ENCODE results near the gene ZNF750.

The ZNF750 gene

DNA sequence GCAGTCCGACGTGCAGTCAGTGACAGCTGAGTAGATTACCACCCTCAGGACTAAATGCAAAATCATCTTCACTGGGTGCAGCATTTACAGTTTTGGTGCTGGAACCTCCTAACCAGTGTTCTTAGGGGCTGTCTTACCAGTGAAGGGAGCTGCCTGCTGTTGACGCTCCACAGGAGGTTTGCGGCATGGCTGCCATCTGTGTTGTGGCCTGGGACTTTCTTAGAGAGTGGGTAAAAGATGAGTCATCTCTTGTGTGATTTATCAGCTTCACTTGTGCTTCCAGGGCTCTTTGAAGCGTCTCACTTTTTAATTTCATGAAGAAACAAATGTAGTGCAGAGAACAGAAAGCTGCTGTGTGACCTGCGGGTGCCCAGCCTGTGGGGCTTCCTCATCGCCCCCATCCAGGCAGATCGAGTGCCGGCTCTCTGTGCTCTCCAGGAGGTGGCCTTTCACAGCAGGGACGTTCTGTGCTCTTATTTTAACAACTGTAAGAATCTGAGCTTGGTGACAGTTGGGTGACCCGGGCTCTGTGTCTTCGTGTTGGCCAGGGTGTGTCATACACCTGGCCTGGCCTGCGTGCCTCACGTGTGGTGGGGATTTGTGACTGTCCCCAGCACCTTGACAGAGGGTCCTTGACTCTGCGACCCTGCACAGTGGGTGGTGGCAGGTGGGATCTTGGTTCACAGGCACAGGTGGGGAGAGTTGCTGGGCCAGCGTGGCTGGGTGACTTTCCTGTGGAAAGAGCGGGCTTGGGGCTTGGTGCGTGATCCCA lies 24.3 kb upstream of the ZNF750 start (continued):
- TF ChIP-seq, protein P1, sequence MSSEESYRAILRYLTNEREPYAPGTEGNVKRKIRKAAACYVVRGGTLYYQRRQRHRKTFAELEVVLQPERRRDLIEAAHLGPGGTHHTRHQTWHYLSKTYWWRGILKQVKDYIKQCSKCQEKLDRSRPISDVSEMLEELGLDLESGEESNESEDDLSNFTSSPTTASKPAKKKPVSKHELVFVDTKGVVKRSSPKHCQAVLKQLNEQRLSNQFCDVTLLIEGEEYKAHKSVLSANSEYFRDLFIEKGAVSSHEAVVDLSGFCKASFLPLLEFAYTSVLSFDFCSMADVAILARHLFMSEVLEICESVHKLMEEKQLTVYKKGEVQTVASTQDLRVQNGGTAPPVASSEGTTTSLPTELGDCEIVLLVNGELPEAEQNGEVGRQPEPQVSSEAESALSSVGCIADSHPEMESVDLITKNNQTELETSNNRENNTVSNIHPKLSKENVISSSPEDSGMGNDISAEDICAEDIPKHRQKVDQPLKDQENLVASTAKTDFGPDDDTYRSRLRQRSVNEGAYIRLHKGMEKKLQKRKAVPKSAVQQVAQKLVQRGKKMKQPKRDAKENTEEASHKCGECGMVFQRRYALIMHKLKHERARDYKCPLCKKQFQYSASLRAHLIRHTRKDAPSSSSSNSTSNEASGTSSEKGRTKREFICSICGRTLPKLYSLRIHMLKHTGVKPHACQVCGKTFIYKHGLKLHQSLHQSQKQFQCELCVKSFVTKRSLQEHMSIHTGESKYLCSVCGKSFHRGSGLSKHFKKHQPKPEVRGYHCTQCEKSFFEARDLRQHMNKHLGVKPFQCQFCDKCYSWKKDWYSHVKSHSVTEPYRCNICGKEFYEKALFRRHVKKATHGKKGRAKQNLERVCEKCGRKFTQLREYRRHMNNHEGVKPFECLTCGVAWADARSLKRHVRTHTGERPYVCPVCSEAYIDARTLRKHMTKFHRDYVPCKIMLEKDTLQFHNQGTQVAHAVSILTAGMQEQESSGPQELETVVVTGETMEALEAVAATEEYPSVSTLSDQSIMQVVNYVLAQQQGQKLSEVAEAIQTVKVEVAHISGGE (tag by site-specific recombination; conservative IDR thresholded peaks at IDR 0.05; ENCODE audit: low read depth), result no peak
- TF ChIP-seq MYNN (tag by site-specific recombination; IDR thresholded peaks at IDR 0.05; ENCODE audit: borderline replicate concordance) (0 out of 2 replicates have a peak, but pooled peaks have one; percentile 58), SALL2 (tag by site-specific recombination; IDR thresholded peaks at IDR 0.05; ENCODE audit: borderline replicate concordance) (no peak), YY2 (tag by site-specific recombination; IDR thresholded peaks at IDR 0.05) (no peak), ZNF335 (tag by site-specific recombination; conservative IDR thresholded peaks at IDR 0.05) (no peak), ZIC2 (tag by site-specific recombination; IDR thresholded peaks at IDR 0.05) (peak; percentile 90), ZNF768 (tag by site-specific recombination; IDR thresholded peaks at IDR 0.05) (no peak), ZNF157 (tag by site-specific recombination; IDR thresholded peaks at IDR 0.05) (no peak), ZBTB8A (tag by site-specific recombination; IDR thresholded peaks at IDR 0.05) (peak; percentile 15; the same call in 1 of the 2 replicates), ZNF133 (tag by site-specific recombination; IDR thresholded peaks at IDR 0.05) (no peak), EGR2 (tag by site-specific recombination; IDR thresholded peaks at IDR 0.05; ENCODE audit: low read depth) (no peak), ZFP69B (tag by site-specific recombination; IDR thresholded peaks at IDR 0.05) (peak; percentile 40; the same call in 1 of the 2 replicates), SP7 (tag by site-specific recombination; IDR thresholded peaks at IDR 0.05) (peak; percentile 54; the same call in 1 of the 2 replicates), ZNF843 (tag by site-specific recombination; IDR thresholded peaks at IDR 0.05) (no peak), ZNF571 (tag by site-specific recombination; IDR thresholded peaks at IDR 0.05) (no peak), ZNF548 (tag by site-specific recombination; IDR thresholded peaks at IDR 0.05) (no peak), ZBTB7A (tag by site-specific recombination; IDR thresholded peaks at IDR 0.05; ENCODE audit: low read depth) (no peak), OVOL3 (tag by site-specific recombination; IDR thresholded peaks at IDR 0.05) (no peak), ZNF664 (tag by site-specific recombination; IDR thresholded peaks at IDR 0.05) (no peak)
- TF ChIP-seq, protein P2, sequence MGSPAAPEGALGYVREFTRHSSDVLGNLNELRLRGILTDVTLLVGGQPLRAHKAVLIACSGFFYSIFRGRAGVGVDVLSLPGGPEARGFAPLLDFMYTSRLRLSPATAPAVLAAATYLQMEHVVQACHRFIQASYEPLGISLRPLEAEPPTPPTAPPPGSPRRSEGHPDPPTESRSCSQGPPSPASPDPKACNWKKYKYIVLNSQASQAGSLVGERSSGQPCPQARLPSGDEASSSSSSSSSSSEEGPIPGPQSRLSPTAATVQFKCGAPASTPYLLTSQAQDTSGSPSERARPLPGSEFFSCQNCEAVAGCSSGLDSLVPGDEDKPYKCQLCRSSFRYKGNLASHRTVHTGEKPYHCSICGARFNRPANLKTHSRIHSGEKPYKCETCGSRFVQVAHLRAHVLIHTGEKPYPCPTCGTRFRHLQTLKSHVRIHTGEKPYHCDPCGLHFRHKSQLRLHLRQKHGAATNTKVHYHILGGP (tag by site-specific recombination; IDR thresholded peaks at IDR 0.05), result peak; percentile 88
- TF ChIP-seq, protein P3, sequence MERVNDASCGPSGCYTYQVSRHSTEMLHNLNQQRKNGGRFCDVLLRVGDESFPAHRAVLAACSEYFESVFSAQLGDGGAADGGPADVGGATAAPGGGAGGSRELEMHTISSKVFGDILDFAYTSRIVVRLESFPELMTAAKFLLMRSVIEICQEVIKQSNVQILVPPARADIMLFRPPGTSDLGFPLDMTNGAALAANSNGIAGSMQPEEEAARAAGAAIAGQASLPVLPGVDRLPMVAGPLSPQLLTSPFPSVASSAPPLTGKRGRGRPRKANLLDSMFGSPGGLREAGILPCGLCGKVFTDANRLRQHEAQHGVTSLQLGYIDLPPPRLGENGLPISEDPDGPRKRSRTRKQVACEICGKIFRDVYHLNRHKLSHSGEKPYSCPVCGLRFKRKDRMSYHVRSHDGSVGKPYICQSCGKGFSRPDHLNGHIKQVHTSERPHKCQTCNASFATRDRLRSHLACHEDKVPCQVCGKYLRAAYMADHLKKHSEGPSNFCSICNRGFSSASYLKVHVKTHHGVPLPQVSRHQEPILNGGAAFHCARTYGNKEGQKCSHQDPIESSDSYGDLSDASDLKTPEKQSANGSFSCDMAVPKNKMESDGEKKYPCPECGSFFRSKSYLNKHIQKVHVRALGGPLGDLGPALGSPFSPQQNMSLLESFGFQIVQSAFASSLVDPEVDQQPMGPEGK (tag by site-specific recombination; IDR thresholded peaks at IDR 0.05), result peak; percentile 9; the same call in 1 of the 2 replicates
- TF ChIP-seq, protein P4, sequence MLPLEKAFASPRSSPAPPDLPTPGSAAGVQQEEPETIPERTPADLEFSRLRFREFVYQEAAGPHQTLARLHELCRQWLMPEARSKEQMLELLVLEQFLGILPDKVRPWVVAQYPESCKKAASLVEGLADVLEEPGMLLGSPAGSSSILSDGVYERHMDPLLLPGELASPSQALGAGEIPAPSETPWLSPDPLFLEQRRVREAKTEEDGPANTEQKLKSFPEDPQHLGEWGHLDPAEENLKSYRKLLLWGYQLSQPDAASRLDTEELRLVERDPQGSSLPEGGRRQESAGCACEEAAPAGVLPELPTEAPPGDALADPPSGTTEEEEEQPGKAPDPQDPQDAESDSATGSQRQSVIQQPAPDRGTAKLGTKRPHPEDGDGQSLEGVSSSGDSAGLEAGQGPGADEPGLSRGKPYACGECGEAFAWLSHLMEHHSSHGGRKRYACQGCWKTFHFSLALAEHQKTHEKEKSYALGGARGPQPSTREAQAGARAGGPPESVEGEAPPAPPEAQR (tag by site-specific recombination; IDR thresholded peaks at IDR 0.05), result no peak

All from HEK293 (cell line).